H1 (cell line): ENCODE results near the gene UBAP1.

Source experiments
- BCL11A ChIP-seq, 2 experiments: IDR thresholded peaks; one replicate each; pipeline ENCODE4 v1.6.1; 2011; ENCODE audit warnings: low read depth in 2 of 2, low read length in 2 of 2, mild to moderate bottlenecking in 2 of 2
- CBX8 ChIP-seq: fragments of 300-800, 300-1000 bp; sonication (generic); IDR thresholded peaks from 2 replicates; pipeline ENCODE4 v1.7.1; 2016; ENCODE audit warnings: low read depth, low read length, borderline replicate concordance
- CEBPB ChIP-seq: IDR thresholded peaks from 2 replicates; pipeline ENCODE4 v1.6.1; 2012; ENCODE audit warnings: low read depth, low read length
- CHD2 ChIP-seq: IDR thresholded peaks from 2 replicates; pipeline ENCODE4 v1.6.1; 2012; ENCODE audit warnings: low read length, improper control_type of control experiment
- CTCF ChIP-seq, 3 experiments: IDR thresholded peaks; 1 replicate in 2 of 3; 2 replicates in 1 of 3; pipeline versions ENCODE4 v1.5.1 to v1.6.1; 2011; ENCODE audit warnings: low read length in 3 of 3, mild to moderate bottlenecking in 3 of 3, inconsistent platforms in 2 of 3, low read depth in 1 of 3, moderate library complexity in 1 of 3; ENCODE audit not compliant: insufficient read depth in 1 of 3; ENCODE audit errors: control extremely low read depth in 1 of 3
- E2F6 ChIP-seq: IDR thresholded peaks from 2 replicates; pipeline ENCODE4 v1.6.1; 2012; ENCODE audit warnings: inconsistent platforms
- EZH2 ChIP-seq: fragments of 200-600 bp; sonication (generic); IDR thresholded peaks from 2 replicates; pipeline ENCODE4 v1.7.1; 2012; ENCODE audit warnings: low read depth, mild to moderate bottlenecking, moderate library complexity, low read length, inconsistent platforms; ENCODE audit not compliant: severe bottlenecking
- POLR2A ChIP-seq, 2 experiments: IDR thresholded peaks; 1 replicate in 1 of 2; 2 replicates in 1 of 2; pipeline ENCODE4 v1.6.1; 2011; ENCODE audit warnings: low read depth in 2 of 2, low read length in 2 of 2, mild to moderate bottlenecking in 2 of 2; ENCODE audit errors: control extremely low read depth in 1 of 2
- RBBP5 ChIP-seq: IDR thresholded peaks from 2 replicates; pipeline ENCODE4 v1.7.1; 2012; ENCODE audit warnings: low read depth, mild to moderate bottlenecking, inconsistent platforms, low read length, moderate library complexity, borderline replicate concordance
- SP1 ChIP-seq: IDR thresholded peaks from 2 replicates; pipeline ENCODE4 v1.6.1; 2011; ENCODE audit warnings: low read depth, low read length
- SP4 ChIP-seq: IDR thresholded peaks from 2 replicates; pipeline ENCODE4 v1.6.1; 2012; ENCODE audit warnings: low read length, inconsistent platforms
- USF2 ChIP-seq: IDR thresholded peaks from 2 replicates; pipeline ENCODE4 v1.6.1; 2011; ENCODE audit warnings: low read length, improper control_type of control experiment
- YY1 ChIP-seq: IDR thresholded peaks from 2 replicates; pipeline ENCODE4 v1.6.1; 2011; ENCODE audit warnings: low read depth, mild to moderate bottlenecking, low read length

GRCh38 chr9:34224349-34224748, 45.5 kb downstream of the UBAP1 start:
- TF ChIP-seq CTCF (IDR thresholded peaks at IDR 0.05; ENCODE audit: control extremely low read depth in 1 of 3, insufficient read depth in 1 of 3, low read depth in 1 of 3, low read length in 3 of 3): no peak
- no peak for TF ChIP-seq RBBP5
- no peak for TF ChIP-seq USF2
- TF ChIP-seq BCL11A (IDR thresholded peaks at IDR 0.05; ENCODE audit: low read depth in 2 of 2, low read length in 2 of 2): no peak
- TF ChIP-seq POLR2A (IDR thresholded peaks at IDR 0.05; ENCODE audit: control extremely low read depth in 1 of 2, low read depth in 2 of 2, low read length in 2 of 2): no peak
- TF ChIP-seq YY1: no peak
- TF ChIP-seq SP4: no peak
- no peak for TF ChIP-seq CHD2
- no peak for TF ChIP-seq EZH2
- TF ChIP-seq CBX8: no peak
- TF ChIP-seq CEBPB: no peak
- no peak for TF ChIP-seq SP1
- TF ChIP-seq E2F6: no peak
